GM12872 (cell line): ENCODE data around the gene LYZL1.

Experiments used
- TF ChIP-seq, protein P1 (sequence below): IDR thresholded peaks from 3 replicates; pipeline ENCODE4 v1.5.1; 2011; ENCODE audit warnings: low read depth, mild to moderate bottlenecking, low read length, moderate library complexity; ENCODE audit not compliant: insufficient read depth

The LYZL1 gene

DNA sequence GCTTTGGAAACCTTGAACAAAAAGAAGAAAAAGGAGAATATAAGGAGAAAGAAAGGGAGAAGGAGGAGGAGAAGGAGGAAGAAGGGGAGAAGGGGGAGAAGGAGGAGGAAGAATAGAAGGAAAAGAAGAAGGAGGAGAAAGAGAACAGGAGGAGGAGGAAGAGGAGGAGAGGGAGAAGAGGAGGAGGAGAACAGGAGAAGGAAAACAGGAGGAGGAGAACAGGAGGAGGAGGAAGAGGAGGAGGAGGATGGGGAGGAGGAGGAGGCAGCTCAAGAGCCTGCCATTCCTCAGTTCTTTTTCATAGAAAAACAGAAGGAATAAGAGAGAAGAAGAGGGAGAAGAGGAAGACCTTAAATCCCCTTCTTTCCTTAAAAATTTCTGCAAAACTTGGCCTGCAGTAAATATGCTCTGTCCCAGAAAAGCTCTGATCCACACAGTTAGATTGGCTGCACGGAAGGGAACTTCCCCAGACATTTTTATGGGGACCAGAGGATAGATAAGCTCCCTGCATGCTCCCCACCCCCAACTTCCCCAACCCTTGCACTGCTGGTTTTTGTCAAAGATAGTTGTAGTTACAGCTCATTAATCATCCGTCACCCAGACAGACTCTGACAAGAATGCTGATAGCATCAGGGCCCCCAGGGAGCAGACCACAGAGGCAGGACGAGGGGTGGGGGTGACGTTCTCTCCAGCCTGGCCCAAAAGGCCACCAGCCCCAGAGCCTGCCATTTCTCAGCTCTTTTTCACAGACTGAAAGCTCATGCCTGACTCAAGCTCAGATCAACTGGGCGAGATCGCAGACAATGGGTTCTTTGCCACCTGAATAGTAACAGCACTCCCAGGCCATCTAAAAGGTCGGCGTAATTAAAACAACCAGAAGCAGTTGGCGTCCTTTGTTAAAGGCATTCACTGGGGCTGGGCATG is 34.5 kb upstream of the LYZL1 start:
- TF ChIP-seq, protein P1, sequence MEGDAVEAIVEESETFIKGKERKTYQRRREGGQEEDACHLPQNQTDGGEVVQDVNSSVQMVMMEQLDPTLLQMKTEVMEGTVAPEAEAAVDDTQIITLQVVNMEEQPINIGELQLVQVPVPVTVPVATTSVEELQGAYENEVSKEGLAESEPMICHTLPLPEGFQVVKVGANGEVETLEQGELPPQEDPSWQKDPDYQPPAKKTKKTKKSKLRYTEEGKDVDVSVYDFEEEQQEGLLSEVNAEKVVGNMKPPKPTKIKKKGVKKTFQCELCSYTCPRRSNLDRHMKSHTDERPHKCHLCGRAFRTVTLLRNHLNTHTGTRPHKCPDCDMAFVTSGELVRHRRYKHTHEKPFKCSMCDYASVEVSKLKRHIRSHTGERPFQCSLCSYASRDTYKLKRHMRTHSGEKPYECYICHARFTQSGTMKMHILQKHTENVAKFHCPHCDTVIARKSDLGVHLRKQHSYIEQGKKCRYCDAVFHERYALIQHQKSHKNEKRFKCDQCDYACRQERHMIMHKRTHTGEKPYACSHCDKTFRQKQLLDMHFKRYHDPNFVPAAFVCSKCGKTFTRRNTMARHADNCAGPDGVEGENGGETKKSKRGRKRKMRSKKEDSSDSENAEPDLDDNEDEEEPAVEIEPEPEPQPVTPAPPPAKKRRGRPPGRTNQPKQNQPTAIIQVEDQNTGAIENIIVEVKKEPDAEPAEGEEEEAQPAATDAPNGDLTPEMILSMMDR, result no peak

DNA sequence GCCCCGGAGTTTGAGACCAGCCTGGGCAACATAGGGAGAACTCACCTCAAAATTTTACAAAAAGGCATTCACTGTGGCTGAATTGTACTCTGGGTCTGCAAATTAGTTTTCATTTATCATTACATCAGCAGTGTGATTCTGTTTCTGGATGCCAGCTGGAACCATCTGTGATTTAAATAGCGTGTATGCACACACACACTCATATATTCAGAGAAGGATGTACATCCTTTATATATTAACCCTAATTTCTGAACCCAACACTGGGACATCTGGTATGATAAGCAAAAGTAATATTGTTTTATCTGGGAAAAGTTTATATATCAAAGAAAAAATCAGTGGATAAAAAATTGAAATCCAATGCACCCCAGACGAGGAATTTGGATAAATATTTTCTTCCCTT is 33.8 kb upstream of the LYZL1 start:
- TF ChIP-seq, protein P1, result no peak

GRCh38 chr10:29256019-29256418 is 32.9 kb upstream of the LYZL1 start:
- TF ChIP-seq, protein P1, result no peak

GRCh38 chr10:29256586-29256985 is 32.3 kb upstream of the LYZL1 start:
- TF ChIP-seq, protein P1, result no peak

DNA sequence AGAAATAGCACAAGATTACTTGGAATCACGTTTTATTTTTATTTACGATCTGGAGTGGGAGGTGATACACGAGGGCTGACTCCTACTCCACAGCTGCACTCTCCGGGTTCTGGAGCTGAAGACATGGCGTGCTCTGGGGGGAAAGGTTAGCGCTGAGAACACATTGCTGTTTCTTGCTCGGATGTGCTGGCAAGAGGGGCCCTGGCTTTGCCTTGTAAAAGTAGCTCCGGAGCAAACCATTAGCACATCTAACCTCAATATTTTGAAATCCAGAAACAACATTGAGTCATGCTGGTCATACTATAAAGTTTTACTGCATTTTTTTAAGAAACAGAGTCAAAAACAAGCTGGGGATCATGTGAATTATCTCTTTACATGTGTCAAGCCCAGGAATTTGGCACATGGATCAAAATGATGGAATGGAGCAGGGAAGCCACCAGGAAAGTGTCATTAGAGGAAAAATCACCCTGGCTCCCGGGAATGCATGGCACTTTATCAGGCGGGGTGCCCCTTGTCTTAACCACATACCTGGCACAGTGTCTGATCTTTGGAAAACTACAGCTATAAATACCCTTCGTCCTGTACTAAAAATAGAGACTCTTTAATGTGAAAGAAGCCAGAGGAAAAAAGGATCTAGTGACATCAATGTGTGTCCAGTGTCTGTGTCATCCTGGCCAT is 31.6 kb upstream of the LYZL1 start:
- TF ChIP-seq, protein P1, result no peak

- TF ChIP-seq, protein P1, result no peak
Observed at GRCh38 chr10:29257784-29258135, 31.1 kb upstream of the LYZL1 start.

DNA sequence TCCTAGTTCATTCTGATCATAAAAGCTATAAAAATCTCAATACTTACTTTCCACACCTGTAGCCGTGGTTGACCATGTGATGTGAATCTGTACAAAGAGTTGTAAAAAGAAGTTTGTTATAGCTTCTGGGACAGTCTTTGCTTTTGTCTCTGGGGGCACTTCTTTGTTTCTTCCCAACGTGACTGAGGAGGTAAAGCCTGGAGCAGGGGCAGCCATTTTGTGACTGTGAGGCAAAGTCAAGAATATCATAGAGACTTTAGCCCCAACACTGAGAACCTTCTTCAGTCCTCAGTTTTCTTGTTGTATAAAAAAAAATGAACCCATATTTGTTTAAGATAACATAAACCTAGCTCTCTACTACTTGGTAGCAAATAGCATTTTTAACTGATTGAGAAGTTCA is 29.4 kb upstream of the LYZL1 start:
- TF ChIP-seq, protein P1, result no peak
